CD4-positive, CD25-positive, alpha-beta regulatory T cell (primary cell): ENCODE data around the gene RPL22L1. TPM values are rescaled to one million over a fixed set of nuclear protein-coding genes. Genes with fewer than 3 reads are reported as not detected.

Experiments
- ATAC-seq, 2 donors: fragments of 150-1000 bp; cut with Tn5 transposase; one replicate each; pipeline ENCODE4 v1.10.0; 2021; ENCODE audit warnings: low read depth in 2 of 2, moderate number of reproducible peaks in 2 of 2, moderate library complexity in 1 of 2
- DNase-seq, 3 donors: peaks; one replicate each; pipeline versions ENCODE4 v3.0.0 to v3.0.0-alpha.2; 2012 to 2022; ENCODE audit warnings: mixed read lengths in 1 of 3
- H3K27ac ChIP-seq: one replicate; pipeline ENCODE4 v1.7.0; 2013; ENCODE audit warnings: mild to moderate bottlenecking, low read length; ENCODE audit not compliant: insufficient read depth, poor library complexity, severe bottlenecking
- H3K27me3 ChIP-seq: one replicate; pipeline ENCODE4 v1.7.0; 2013; ENCODE audit warnings: low read length; ENCODE audit not compliant: control insufficient read depth, insufficient read depth
- H3K36me3 ChIP-seq: one replicate; pipeline ENCODE4 v1.7.0; 2013; ENCODE audit warnings: mild to moderate bottlenecking, low read length, moderate library complexity; ENCODE audit not compliant: control insufficient read depth, insufficient read depth
- H3K4me1 ChIP-seq: 2 replicates; pipeline ENCODE4 v1.7.0; 2013; ENCODE audit warnings: mild to moderate bottlenecking, low read length; ENCODE audit not compliant: insufficient read depth, control insufficient read depth, poor library complexity, severe bottlenecking
- H3K4me3 ChIP-seq: one replicate; pipeline ENCODE4 v1.7.0; 2013; ENCODE audit warnings: low read depth, mild to moderate bottlenecking, low read length, moderate library complexity
- H3K9me3 ChIP-seq, 2 experiments: 1 replicate in 1 of 2; 2 replicates in 1 of 2; pipeline ENCODE4 v1.7.0; 2013; ENCODE audit warnings: low read length in 2 of 2, mild to moderate bottlenecking in 1 of 2, moderate library complexity in 1 of 2; ENCODE audit not compliant: control insufficient read depth in 2 of 2
- H3K27ac Mint-ChIP-seq, 3 donors: one replicate each; pipeline ENCODE4 v1.8.0; 2020 to 2022; ENCODE audit warnings: mild to moderate bottlenecking in 3 of 3, mixed read lengths in 3 of 3, moderate library complexity in 2 of 3
- H3K27me3 Mint-ChIP-seq: one replicate; pipeline ENCODE4 v1.8.0; 2022; ENCODE audit warnings: mild to moderate bottlenecking, mixed read lengths
- H3K36me3 Mint-ChIP-seq: one replicate; pipeline ENCODE4 v1.8.0; 2020; ENCODE audit warnings: mixed read lengths
- H3K4me1 Mint-ChIP-seq, 4 donors: one replicate each; pipeline ENCODE4 v1.8.0; 2020 to 2022; ENCODE audit warnings: mixed read lengths in 4 of 4, mild to moderate bottlenecking in 1 of 4
- H3K4me3 Mint-ChIP-seq, 4 donors: one replicate each; pipeline ENCODE4 v1.8.0; 2020 to 2022; ENCODE audit warnings: mild to moderate bottlenecking in 4 of 4, mixed read lengths in 4 of 4, moderate library complexity in 3 of 4
- H3K9me3 Mint-ChIP-seq, 7 donors: one replicate each; pipeline ENCODE4 v1.8.0; 2020 to 2022; ENCODE audit warnings: mixed read lengths in 7 of 7, mild to moderate bottlenecking in 3 of 7, moderate library complexity in 2 of 7
- polyA plus RNA-seq, 4 donors: library from polyadenylated mRNA; unstranded; fragments of 300-500 nt; fragmentation: Illumina TruSeq; gene quantifications; one replicate each; pipeline ENCODE4 v1.2.3, GENCODE V29; 2021
- total RNA-seq: library from RNA; stranded (reverse); gene quantifications from one replicate; pipeline ENCODE4 v1.2.3, GENCODE V29; 2022

The RPL22L1 gene
- total RNA-seq (43.6 TPM), polyA plus RNA-seq (10 to 100 TPM; 25.5 to 48.4 (median 40.4) TPM)

DNA sequence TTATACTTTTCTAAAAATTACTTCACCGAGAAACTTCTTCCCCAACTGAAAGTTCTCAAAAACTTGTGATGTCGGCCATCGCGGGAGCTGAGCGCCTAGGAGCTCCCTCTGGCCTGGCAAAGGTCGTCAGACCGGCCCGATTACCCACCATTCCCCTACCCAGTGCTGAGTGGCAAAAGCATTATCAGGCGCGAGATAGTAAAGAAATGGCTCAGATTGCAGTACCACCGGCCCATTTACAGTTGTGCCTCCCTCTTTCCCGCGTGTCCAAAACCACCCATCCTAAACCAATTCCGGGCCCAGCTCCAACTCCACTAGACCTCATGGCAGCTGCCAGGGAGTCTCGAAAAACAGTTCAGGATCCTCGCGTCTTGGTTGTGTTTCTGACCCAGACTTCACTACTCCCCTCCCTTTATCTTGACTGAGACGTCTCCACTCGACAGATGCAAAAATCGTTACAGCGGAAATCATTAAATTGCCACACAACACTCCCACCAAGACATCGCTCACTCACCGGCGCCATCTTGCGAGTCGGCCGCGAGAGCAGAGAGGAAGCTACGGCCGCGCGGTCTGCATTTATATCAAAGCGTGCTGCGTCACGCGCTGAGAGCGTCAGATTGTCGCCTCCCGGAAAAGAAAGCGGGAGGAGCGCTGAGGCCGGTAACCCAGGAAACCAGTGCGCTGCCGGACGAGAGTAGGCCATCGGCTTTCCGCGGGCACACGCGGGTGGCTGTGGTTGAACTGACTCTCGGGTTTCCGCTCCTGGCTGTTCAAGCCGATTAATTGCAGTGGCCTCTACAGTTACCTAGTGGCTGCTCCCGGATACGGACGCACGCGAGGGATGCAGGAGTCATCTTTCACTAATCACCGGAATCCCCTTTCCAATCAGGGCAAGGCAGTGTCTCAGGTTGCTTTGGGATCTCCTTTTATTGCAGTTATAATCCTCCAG, at the start of gene RPL22L1:
Gene RPL22L1 (minus strand): TSS at position 551 of the 949 bp plus-strand sequence. CDS start 28 bp downstream, at position 523.
- H3K4me3 Mint-ChIP-seq = peak within 1 kb of the TSS; percentile 95 to 98 (median 96)
- H3K27ac Mint-ChIP-seq = peak within 1 kb of the TSS; percentile 95 to 99 (median 99)
- peaks cover 0 to 3% (median 0%) of the 10 kb centered on the region in 7 donors for H3K9me3 Mint-ChIP-seq
- H3K4me1 Mint-ChIP-seq = peaks cover 11 to 41% (median 23%) of the 10 kb centered on the region in 4 donors
- peaks cover 7% of the 10 kb centered on the region for H3K27me3 Mint-ChIP-seq
- H3K36me3 Mint-ChIP-seq = peaks cover 17% of the 10 kb centered on the region
- H3K4me3 ChIP-seq = peak within 1 kb of the TSS; percentile 89
- no peaks in the 10 kb centered on the region for H3K9me3 ChIP-seq
- DNase-seq (peak; percentile 89 to 98 (median 93)), ATAC-seq (peak; percentile 95 to 96)
- H3K27ac ChIP-seq = peak within 1 kb of the TSS; percentile 88
- H3K4me1 ChIP-seq = peaks cover 33% of the 10 kb centered on the region
- no peaks in the 10 kb centered on the region for H3K27me3 ChIP-seq
- peaks cover 28% of the 10 kb centered on the region for H3K36me3 ChIP-seq

DNA sequence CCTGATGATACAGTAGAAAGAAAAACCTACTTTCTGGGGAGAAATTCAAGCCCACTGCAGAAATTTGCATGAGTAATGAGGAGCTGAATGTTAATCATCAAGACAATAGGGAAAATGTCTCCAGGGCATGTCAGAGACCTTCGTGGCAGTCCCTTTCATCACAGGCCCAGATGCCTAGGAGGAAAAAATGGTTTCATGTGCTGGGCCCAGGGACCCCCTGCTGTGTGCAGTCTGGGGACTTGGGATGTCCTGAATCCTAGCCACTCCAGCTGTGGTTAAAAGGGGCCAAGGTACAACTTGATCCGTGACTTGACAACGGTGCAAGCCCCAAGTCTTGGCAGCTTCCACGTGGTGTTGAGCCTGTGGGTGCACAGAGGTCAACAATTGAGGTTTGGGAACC, 48.7 kb upstream of the RPL22L1 start:
- H3K36me3 Mint-ChIP-seq = peaks cover 3% of the 10 kb centered on the region
- Histone ChIP-seq H3K27me3 (peaks cover 3% of the 10 kb centered on the region), H3K4me1 (no peaks in the 10 kb centered on the region), H3K4me3 (no peak overlapping the region), H3K36me3 (no peaks in the 10 kb centered on the region), H3K9me3 (peaks cover 13 to 27% of the 10 kb centered on the region in 2 experiments), H3K27ac (no peak overlapping the region)
- DNase-seq (no peak), ATAC-seq (no peak)
- H3K4me3 Mint-ChIP-seq = no peak overlapping the region
- no peaks in the 10 kb centered on the region for H3K4me1 Mint-ChIP-seq
- peaks cover 7 to 30% (median 11%) of the 10 kb centered on the region in 7 donors for H3K9me3 Mint-ChIP-seq
- H3K27me3 Mint-ChIP-seq = peaks cover 13% of the 10 kb centered on the region
- H3K27ac Mint-ChIP-seq = no peak overlapping the region

DNA sequence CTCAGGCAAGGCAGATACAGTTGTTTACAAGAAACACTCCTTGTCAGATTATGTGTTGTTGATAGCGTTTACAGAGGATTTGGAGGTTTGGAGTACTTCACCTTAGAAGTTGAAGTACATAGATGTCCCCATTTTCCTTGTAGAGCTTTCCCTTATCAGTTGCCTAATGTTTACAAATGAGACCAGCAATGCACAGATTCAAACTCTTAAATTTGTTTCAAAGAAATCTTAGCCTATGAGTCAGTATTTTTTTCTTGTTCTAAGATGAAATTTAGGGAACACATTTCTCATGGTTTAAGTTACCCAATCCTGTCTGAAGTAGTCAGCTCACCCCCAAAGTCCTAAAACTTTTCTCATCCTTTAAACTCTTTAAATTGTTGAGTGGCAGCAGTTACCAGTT, 44.7 kb upstream of the RPL22L1 start:
- no peak overlapping the region for H3K4me3 Mint-ChIP-seq
- no peak for ATAC-seq
- Histone ChIP-seq H3K4me3 (no peak overlapping the region), H3K9me3 (peaks cover 15 to 33% of the 10 kb centered on the region in 2 experiments), H3K27me3 (no peaks in the 10 kb centered on the region), H3K27ac (no peak overlapping the region), H3K36me3 (no peaks in the 10 kb centered on the region), H3K4me1 (no peaks in the 10 kb centered on the region)
- H3K36me3 Mint-ChIP-seq = peaks cover 3% of the 10 kb centered on the region
- H3K9me3 Mint-ChIP-seq = peaks cover 7 to 28% (median 8%) of the 10 kb centered on the region in 7 donors
- H3K4me1 Mint-ChIP-seq = peaks cover 0 to 6% (median 0%) of the 10 kb centered on the region in 4 donors
- peaks cover 19% of the 10 kb centered on the region for H3K27me3 Mint-ChIP-seq
- DNase-seq = no peak
- no peak overlapping the region for H3K27ac Mint-ChIP-seq

GRCh38 chr3:170914212-170914611, 44.2 kb upstream of the RPL22L1 start:
- Histone ChIP-seq H3K4me3 (no peak overlapping the region), H3K36me3 (no peaks in the 10 kb centered on the region), H3K27me3 (no peaks in the 10 kb centered on the region), H3K4me1 (no peaks in the 10 kb centered on the region), H3K9me3 (peaks cover 19 to 38% of the 10 kb centered on the region in 2 experiments), H3K27ac (no peak overlapping the region)
- Mint-ChIP-seq H3K27ac (no peak overlapping the region), H3K4me1 (peaks cover 0 to 6% (median 0%) of the 10 kb centered on the region in 4 donors), H3K36me3 (peaks cover 3% of the 10 kb centered on the region), H3K9me3 (peaks cover 7 to 28% (median 10%) of the 10 kb centered on the region in 7 donors), H3K4me3 (no peak overlapping the region), H3K27me3 (peaks cover 19% of the 10 kb centered on the region)
- DNase-seq = no peak
- no peak for ATAC-seq

DNA sequence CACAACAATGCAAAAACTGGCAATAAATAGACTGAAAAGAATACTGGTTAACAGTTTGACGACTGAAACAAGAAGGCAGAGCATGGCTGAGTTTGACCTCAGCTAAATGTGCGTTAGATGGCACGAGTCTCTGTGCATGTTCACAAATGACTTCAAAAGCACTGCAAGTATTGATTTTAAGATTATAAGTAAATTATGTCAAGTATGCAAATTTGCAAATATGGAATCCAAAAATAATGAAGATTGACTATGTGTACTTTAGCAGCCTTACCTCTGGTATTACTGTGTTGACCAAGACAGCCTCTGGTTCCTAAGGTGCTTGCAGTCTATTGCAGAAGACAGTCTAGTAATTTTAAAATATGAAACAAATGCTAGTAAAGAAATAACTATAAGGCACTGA, 41.1 kb upstream of the RPL22L1 start:
- Histone ChIP-seq H3K27me3 (no peaks in the 10 kb centered on the region), H3K36me3 (no peaks in the 10 kb centered on the region), H3K9me3 (peaks cover 8 to 23% of the 10 kb centered on the region in 2 experiments), H3K4me1 (peaks cover 20% of the 10 kb centered on the region), H3K4me3 (no peak overlapping the region), H3K27ac (no peak overlapping the region)
- DNase-seq (no peak), ATAC-seq (no peak)
- Mint-ChIP-seq H3K27ac (no peak overlapping the region), H3K4me3 (peak overlapping the region in 1 of 4 donors; percentile 93), H3K9me3 (peaks cover 0 to 17% (median 6%) of the 10 kb centered on the region in 7 donors), H3K4me1 (peaks cover 10 to 20% (median 15%) of the 10 kb centered on the region in 4 donors), H3K27me3 (peaks cover 12% of the 10 kb centered on the region), H3K36me3 (no peaks in the 10 kb centered on the region)

GRCh38 chr3:170910542-170910941, 40.5 kb upstream of the RPL22L1 start:
- peaks cover 8 to 23% of the 10 kb centered on the region in 2 experiments for H3K9me3 ChIP-seq
- H3K4me1 ChIP-seq = peaks cover 20% of the 10 kb centered on the region
- H3K4me3 Mint-ChIP-seq = peak overlapping the region in 2 of 4 donors; percentile 11 to 93
- peaks cover 0 to 16% (median 6%) of the 10 kb centered on the region in 7 donors for H3K9me3 Mint-ChIP-seq
- no peak overlapping the region for H3K4me3 ChIP-seq
- H3K36me3 ChIP-seq = no peaks in the 10 kb centered on the region
- DNase-seq (no peak), ATAC-seq (no peak)
- H3K4me1 Mint-ChIP-seq = peaks cover 12 to 22% (median 17%) of the 10 kb centered on the region in 4 donors
- no peaks in the 10 kb centered on the region for H3K27me3 ChIP-seq
- H3K27ac ChIP-seq = no peak overlapping the region
- H3K36me3 Mint-ChIP-seq = no peaks in the 10 kb centered on the region
- H3K27ac Mint-ChIP-seq = no peak overlapping the region
- peaks cover 12% of the 10 kb centered on the region for H3K27me3 Mint-ChIP-seq

DNA sequence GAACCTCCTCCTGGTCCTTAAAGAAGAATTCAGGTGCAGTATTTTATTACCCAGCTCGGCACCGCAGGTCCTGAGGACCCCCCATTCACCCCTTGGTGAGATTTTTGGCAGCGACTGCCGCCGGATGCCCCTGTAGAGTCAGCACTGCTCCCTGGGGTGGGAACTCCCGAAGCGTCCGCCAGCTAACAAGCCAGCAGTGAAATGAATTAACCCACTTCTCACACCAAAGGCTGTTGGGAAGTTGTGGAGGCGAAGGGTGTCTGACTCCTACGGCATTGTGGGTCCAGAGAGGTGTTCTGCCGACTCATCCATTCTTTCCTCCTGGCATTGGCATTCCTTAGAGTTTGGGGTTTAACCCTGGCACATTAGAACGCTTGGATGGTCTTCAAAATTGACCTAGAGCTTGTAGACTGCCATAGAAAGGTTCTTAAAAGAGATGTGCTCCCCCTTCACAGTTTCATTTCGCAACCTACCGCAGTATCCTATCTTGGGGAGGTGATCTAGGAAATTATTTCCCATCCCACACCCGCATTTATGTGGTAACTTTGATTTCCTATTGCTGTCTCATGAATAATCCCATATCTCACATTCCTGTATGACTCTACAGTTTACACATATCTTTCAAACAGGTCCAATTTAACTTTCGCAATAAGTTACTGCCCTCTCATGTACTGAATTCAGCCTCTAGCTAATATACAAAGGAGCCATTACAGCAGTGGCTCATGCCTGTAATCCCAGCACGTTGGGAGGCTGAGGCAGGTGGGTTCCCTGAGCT, 39.3 kb upstream of the RPL22L1 start:
- Histone ChIP-seq H3K27ac (peak overlapping the region; percentile 68), H3K27me3 (no peaks in the 10 kb centered on the region)

More for the DNA sequence above, 39.3 kb upstream of the RPL22L1 start:
- Histone ChIP-seq H3K9me3 (peaks cover 8 to 23% of the 10 kb centered on the region in 2 experiments), H3K36me3 (no peaks in the 10 kb centered on the region), H3K4me3 (no peak overlapping the region), H3K4me1 (peaks cover 20% of the 10 kb centered on the region)
- H3K27ac Mint-ChIP-seq = peak overlapping the region; percentile 80 to 94 (median 91)
- H3K4me3 Mint-ChIP-seq = peak overlapping the region; percentile 93 to 100 (median 96)
- peaks cover 6% of the 10 kb centered on the region for H3K27me3 Mint-ChIP-seq
- no peaks in the 10 kb centered on the region for H3K36me3 Mint-ChIP-seq
- ATAC-seq (no peak), DNase-seq (no peak)
- peaks cover 0 to 16% (median 6%) of the 10 kb centered on the region in 7 donors for H3K9me3 Mint-ChIP-seq
- H3K4me1 Mint-ChIP-seq = peaks cover 12 to 24% (median 17%) of the 10 kb centered on the region in 4 donors
